Putamen (tissue), 1 donor: Measurements from ENCODE around the gene TNNI2.
"Not testable (repeated sequence)": the region's sequence is repeated elsewhere in the genome, so short reads cannot be mapped to it uniquely, and the experiment has no call there.

Source experiments
- DNase-seq: peaks from one replicate; pipeline ENCODE4 v3.0.0-alpha.2; 2016; ENCODE audit warnings: low spot score

TNNI2 gene

DNA sequence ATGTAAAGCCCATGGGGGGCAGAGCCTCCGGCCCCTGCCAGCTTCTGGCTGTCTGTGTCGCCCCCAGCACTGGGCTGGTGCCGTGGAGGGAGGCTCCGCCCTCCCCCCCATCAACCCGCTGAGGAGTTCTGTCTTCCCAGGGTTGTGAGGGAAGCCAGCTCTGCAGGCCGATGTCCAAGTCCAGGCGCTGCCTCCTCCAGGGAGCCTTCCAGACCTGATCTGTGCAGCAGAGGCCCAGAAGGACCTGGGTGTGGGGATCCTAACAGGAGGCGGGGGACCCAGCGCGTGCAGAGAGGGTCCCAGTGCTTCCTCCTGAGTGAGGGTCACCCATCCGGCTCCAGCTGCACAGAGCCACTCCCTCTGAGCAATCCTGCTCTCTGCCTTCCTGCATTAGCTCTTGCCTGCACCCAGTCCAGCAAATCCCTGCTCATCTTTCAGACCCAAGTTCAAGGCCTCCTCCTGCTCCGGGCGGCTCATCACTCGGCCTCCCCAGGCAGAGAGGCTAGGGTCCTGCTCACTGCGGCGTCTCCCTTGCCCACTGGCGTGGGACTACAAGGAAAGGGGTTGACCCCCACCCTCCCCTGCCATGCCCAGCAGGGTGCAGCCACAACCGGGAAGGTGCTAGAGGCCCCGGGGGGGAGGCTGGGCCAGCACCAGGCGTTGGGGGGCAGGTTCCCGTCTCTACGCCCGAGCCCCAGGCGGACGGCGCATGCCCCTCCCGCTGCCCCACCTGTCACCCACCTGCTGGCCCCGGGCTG lies 36.5 kb downstream of the TNNI2 start:
- no peak for DNase-seq

DNA sequence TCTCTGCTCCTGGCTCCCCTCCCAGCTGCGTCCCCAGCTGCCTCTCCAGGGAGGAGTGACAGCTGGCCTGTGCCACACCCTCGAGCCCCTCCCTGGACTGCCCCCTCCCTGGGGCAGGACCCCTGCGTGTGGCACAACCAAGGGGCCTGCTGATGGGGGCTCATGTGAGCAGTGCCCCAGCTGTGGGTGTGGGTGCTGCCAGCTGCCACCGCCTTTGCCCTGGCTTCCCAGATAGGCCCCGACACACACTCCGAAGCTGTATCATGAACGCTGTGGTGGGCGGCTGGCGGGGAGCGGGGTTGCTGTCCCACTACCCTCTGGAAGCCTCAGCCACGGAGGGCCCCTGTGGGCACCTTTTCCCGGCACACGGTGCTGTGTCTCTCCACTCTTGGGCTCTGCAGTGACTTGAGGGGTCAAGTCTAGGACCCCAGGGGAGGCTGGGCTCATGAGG lies 37.1 kb downstream of the TNNI2 start:
- DNase-seq = not testable (repeated sequence)

DNA sequence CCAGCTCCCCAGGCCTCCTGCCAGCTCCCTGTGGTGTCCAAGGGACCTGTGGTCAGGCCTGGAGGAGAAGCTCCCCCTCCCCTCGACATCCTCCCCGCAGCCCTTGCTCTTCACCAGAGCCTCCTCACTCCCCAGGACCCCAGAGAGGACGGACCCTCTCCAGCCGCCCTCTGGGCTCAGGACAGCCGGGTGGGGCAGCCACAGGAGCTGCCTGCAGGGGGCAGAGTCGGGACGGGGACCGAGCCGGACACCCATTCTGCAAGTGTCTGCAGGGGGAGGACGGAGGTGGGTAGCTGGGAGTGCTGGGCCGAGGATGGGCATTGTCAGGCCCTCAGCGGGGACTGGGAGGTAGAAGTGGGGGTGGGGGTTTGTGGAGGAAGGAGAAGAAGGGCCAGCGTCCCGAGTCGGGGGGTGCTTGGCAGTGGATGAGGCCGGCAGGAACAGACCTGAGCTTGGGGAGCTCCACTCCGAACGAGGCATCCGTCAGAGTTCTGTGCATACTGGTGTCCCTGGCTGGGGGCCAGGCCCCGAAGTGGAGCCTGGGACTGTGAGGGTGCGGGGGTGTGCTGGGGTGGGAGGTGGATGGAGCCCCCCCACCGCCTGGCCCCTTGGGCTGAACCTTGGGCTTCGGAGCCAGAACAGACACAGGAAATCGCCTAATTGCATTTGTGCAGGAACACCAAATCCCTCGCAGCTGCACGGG lies 37.7 kb downstream of the TNNI2 start:
- DNase-seq = no peak

DNA sequence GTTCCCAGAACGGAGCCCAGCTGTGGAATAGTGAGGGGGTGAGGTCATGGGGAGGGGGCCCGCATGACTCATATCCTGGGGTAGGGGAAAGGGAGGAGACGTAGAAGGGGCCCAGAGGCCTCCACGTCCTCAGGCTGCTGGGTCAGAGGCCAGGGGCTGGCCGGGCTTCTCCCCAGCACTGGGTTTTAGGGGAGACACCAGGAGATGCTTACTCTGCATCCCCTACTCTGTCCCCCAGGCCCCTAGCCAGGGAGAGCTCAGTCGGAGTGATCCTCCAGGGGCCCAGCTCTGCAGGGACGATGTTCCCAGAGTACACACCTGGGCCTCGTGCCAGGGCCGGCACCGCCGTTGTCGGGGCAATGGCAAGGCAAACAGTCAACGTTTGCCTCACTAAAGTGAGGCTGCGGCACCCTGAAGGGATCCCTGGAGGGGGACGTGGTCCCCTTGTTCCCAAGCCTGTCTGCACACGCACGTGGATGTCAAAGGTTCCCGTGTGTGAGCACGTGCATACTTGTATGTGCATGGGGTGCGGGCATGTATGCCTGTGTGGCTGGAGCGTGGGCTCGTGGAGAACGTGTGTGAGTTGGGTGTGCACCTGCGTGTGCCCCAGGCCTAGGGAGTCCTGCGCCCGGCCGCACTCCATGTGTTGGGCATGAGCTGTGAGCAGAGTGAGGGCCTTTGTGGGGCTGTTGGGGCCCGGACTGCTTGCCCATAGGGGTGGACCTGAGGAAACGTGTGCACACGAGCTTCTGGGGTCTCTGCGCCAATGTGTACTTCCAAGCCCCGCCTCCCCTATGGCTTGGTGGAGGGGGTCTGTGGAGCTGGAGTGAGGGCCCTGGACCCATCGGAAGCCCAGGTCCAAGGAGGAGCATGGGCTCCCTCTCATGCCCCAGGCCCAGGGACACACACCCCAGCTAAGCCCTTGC lies 38.7 kb downstream of the TNNI2 start:
- DNase-seq = no peak

DNA sequence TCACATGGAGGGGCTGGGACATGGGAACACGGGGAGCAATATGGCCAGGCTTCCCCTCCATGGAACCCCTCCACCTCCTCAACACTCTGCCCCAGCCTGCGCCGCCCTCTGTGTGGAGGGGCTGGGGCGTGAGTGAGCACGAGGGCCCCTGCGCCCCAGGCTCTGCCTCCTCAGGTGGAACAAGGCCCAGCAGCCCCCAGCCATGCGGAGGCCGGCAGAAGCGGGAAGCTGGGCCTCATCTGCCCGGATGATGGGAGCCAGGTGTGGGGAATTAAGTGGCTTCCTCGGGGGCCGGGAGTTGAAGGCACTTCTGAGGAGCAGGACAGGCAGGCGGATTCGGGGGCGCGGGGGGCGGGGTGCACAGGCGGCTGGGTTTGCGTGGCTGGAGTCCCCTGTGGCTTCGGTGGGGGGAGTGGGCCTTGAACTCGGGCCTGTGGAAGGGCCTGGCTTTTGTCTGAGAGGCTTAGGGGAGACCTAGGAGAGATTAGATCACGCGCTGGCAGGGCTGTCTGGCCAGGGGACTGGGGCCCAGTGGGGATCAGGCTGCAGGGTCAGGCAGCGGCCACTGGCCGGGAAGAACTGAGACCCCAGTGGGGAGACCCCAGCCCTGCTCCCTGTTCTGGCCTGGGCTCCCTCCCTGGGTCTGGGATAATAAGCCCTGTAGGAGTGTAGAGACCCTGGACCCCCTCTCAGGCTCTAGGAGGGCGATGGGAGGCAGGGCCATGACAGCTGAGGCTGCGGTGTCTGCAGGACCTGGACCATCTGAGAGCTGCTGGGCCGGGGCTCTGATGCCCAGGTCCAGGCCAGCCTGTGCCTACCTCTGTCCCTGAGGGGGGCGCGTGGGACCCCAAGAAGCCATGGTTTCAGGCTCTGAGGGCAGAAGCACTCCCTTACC lies 39.6 kb downstream of the TNNI2 start:
- no peak for DNase-seq

DNA sequence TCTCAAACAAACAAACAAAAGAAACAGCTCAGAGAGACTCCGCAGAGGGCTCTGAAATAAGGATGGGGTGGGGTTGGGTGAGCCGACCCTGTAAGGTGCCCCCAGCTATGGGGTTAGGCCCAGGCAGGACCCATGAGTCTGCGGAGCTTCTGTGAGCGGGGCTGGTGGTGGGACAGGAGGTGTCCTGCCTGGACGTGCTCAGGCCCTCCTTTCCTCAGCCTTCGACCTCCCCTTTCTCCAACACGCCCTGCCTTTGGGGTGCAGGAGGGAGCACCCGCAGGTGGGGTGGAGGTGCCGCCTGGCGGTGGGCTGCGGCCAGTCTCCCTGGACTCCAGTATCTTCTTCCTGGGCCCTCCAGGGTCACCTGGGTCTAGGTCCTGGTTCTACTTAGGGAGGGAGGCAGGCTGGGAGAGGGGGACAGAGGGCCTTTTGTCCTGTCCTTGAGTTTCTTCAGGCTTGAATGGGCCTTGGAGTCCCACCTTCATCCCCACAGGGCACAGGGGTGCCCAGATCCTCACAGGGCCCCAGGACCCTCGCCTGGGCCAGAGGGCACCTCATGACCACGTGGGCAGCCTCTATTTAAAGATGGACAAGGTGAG lies 40.7 kb downstream of the TNNI2 start:
- DNase-seq = no peak

DNA sequence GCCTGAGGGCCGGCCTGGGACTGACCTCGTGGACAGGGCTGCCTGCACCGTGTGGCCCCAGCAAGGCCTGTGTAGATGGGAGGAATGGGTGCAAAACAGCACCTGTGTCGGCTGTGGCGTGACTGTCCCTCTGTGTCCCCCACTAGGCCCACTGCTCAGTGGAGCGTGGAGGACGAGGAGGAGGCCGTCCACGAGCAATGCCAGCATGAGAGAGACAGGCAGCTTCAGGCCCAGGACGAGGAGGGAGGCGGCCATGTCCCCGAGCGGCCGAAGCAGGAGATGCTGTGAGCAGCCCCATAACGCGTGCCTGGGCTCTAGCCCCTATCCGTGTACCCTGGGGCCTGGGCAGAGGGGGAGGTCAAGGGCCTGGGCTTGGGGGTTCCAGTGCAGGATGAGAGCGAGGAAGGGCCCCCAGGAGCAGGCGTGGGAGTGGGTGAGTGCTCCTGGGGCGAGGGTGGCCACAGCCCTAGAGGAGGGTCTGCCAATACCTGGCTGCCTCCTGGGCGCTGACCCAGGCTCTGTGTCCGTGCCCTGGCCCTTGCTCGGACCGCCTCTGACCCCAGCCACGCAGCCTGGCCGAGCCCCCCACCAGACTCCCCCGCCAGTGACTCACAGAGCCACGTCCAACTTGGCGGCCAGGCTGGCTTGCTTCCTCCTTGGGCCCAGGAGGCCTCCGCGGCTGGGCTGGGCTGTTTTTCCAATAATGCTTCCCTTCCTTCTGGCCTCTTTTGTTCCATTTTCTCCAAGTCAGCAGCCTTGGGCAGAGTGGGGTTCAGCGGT lies 41.4 kb downstream of the TNNI2 start:
- no peak for DNase-seq

DNA sequence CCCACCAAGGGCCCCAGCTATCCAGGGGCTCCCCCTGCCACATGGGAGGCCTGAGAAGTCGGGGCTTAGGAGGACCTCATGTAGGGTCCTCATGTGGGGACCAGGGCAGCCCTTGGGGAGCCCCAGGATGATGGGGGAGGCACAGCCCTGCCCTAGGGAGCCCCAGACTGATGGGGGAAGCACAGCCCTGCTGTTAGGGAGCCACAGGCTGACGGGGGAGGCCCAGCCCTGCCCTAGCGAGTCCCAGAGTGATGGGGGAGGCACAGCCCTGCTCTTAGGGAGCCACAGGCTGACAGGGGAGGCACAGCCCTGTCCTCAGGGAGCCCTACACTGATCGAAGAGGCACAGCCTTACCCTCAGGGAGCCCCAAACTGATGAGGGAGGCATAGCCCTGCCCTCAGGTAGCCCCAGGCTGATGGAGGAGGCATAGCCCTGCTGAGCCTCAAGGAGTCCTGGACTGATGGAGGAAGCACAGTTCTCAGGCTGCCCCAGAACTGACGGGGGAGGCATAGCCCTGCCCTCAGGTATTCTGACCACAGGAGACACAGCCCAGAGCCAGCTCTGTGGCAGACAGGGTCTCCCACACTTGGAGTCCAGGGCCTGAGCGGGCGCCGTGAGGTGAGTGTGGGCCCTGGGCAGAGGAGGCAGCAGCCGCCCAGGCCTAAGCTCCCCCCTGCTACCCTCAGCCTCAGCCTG lies 42.1 kb downstream of the TNNI2 start:
- no peak for DNase-seq

DNA sequence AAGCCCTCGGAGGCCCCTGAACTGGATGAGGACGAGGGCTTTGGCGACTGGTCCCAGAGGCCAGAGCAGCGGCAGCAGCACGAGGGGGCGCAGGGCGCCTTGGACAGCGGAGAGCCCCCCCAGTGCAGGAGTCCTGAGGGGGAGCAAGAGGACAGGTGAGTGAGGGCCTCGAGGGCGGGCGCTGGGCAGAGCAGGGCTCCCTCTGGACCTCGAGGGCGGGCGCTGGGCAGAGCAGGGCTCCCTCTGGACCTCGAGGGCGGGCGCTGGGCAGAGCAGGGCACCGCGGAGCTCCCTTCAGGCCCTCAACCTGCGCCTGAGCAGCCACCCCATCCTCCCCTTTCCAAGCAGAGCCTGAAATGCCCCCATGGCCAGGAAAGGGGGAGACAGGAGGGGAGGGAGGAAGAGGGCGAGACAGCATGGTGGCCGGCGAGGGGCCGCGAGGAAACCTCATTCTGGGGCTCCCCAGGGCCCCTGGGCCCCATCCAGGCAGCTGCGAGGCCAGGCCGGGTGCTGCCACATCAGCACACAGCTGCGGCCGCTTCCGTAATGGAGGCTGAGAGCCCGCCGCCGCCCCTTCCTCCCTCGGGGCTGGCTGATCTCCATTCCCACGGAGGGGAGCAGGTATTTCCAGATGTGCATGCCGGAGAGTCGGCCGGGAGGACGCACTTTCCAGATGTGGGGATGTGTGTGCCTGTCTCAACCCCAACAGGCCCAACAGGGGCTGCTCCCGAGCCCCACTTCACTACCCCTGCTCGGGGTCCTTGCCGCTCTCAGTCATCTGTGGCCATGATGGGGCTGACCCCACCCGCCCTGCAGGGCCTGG lies 42.9 kb downstream of the TNNI2 start:
- DNase-seq = no peak

DNA sequence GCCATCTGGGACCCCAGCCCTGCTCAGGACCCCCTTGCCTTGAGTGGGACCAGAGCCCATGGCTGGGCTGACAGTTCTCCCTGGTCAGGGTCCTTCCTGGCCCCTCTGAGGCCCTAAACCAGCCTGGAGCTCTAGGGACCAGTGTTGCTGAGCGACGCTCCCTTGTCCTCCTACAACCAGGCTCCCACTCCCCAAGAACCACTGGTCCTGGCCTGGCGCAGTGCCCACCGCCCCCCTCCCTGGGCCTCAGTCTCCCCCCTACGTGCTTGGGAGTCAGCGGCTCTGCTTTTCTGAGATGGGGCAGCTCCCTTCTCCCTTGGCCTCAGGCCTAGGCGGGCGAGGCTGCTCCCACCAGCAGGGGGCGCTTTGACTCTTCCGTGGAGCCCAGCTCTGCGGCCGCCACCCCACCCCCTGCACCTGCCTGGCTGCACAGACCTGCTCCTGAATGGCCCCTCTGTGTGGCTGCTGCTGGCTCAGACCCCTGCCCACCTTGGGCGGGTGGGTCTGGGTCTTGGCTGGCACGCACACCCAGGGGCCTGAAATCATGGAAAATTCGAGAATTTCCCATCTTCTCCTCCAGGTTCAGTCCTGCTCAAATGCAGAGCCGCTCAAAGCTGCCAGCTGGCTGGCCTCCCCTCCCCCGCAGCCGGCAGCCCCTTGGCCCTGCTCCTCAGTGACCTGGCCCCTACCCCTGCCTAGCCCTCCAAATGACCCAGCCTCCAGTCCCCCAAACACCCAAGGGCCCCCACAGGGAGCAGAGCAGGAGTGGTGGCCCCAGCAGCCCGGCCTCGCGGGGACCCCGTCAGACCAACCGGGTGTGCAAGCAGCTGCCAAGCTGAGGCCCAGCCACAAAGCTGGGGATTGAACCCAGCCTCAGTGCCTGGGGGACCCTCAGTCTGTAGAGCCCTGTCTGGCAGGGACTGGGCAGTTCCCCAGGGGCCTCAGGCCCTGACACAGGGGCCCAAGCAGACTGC lies 43.8 kb downstream of the TNNI2 start:
- peak; percentile 30 for DNase-seq

DNA sequence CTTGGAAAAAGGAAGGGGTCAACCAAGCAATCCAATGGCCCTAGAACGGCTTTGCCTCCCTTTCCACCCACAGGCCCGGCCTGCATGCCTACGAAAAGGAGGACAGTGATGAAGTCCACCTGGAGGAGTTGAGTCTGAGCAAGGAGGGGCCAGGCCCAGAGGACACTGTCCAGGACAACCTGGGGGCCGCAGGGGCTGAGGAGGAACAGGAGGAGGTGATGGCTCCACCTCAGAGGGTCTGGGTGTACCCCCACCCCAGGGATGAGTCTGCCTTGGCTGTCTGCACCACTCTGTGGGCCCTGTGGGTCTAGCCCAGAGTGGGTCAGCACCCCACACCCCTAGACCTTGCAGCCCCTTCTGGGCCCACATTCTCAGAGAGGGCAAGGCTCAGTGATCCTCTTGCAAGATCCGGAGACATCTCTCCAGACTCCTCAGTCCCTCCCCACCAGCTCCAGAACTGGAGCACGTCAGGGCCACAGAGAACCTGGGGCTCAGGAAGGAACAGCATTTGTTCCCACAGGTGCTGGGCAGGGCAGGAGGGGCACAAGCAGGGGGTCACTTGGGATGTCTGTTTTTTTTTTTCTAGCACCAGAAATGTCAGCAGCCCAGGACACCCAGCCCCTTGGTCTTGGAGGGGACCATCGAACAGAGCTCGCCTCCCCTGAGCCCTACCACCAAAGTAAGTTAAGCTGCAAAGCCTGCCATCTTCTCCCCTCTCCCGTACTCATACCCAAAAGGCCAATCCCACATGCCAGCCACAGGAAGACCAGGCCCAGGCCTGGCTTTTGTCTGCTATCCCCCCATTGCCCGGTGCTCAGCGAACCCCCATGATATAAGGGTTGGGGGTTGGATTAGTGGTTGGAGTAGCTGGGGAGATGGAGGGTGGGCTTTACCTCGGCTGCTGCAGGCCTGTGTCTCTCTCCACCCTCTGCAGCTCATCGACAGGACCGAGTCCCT lies 44.8 kb downstream of the TNNI2 start:
- DNase-seq = no peak

DNA sequence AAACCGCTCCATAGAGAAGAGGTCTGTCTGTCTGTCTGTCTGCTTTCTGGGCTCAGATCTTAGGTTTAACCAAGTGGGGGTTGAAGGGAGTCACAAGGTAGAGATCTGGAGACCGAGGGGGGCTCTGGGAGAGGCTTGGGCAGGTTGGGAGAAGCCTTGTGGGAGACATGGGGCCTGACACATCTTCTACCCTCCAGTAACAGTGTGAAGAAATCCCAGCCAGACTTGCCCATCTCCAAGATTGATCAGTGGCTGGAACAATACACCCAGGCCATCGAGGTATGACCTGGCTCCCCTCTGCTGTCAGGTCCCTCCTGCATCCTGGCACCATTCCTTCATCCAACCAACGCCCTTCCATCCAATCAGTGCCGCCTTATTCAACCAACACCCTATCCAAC lies 45.5 kb downstream of the TNNI2 start:
- DNase-seq = no peak

DNA sequence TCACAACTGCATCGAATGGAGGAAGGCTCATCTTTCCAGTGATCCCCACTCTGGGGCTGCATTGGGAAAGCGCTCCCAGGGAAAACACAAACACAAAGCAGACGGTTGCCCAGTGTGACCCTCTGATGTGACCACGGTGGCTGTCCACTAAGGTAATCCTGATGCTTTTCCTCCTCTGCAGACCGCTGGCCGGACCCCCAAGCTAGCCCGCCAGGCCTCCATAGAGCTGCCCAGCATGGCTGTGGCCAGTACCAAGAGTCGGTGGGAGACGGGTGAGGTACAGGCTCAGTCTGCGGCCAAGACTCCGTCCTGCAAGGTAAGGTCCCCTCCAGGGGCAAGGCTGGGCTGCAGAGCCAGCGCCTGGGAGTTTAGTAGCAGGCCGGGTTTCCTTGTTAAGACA lies 47.8 kb downstream of the TNNI2 start:
- not testable (repeated sequence) for DNase-seq

DNA sequence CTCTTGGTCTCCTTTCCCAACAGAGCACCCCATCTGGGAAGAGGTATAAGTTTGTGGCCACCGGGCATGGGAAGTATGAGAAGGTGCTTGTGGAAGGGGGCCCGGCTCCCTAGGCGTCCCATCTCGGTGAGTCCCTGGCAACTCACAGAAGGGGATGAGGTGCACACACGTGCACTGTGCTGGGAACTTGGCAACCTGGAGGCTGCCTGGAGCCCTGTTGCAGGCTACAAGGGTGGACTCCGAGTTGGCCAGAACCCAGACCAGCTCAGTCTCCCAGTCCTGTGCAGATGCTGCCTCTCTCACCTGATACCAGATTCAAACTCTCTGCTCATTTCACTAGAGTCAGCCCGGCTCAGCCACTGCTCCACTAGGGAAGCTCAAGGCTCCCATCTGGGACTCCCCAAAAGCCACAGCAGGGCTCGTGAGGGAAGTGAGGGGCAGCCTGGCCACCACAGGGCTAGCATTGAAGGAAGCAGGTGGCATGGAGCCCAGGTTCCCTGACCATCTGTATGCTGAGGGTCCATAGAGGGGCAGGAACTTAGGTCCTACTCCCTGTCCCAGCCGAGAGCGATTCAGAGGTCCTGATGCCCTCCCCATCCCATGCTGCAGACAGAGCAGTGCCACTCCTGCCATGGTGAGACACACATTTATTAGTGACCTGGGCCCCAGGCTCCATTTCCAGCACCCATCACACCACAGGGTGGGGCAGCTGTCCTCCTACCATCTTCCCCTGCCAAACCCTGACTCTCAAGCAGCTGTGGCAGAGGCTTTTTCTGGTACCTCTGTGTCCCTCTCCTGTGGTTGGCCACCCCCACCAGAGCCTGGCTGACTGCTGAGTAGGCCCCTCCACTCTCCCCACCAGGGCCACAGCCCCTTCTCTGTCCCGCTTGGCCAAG lies 48.9 kb downstream of the TNNI2 start:
- no peak for DNase-seq

DNA sequence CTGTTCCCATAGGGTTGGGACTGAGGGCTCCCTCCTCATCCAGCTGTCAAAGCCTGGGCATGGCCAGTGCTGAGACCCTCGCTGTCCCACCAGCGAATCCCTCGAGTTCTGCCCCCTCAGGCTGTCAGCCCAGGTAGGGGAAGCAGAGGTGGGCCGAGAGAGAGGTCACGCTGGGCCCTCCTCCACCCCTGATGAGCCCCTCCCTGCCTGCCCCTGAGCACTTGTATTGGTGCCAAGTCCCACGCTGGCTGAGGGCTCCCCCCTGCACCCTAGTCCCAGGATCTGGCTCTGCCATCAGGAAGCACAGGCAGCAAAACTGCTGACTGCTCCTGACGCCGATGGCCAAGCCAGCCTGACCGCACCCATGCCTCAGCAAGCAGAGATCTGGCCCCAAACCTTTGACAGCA lies 49.6 kb downstream of the TNNI2 start:
- DNase-seq = no peak
